Measurements from ENCODE around the gene MCEMP1.

The MCEMP1 gene

GRCh38 chr19:7670790-7671189, 6.1 kb upstream of the MCEMP1 start:
- no peak for DNase-seq (ENCODE audit: low read depth in 2 of 2)

- no peak for DNase-seq (ENCODE audit: low read depth in 2 of 2)
Measured at GRCh38 chr19:7672522-7672921, 4.4 kb upstream of the MCEMP1 start.

- no peak for DNase-seq (ENCODE audit: low read depth in 2 of 2)
Measured at GRCh38 chr19:7674010-7675005, 2.6 kb upstream of the MCEMP1 start.

GRCh38 chr19:7676376-7676775, 514 bp upstream of the MCEMP1 start:
- no peak for DNase-seq (ENCODE audit: low read depth in 2 of 2)

GRCh38 chr19:7677669-7678311, 900 bp downstream of the MCEMP1 start:
- DNase-seq (ENCODE audit: low read depth in 2 of 2), result no peak

GRCh38 chr19:7678971-7679751, 2.3 kb downstream of the MCEMP1 start:
- DNase-seq (ENCODE audit: low read depth in 2 of 2), result peak; percentile 48 to 56

- DNase-seq (ENCODE audit: low read depth in 2 of 2), result no peak
Measured at GRCh38 chr19:7679771-7680605, 3.1 kb downstream of the MCEMP1 start.

- DNase-seq (ENCODE audit: low read depth in 2 of 2), result peak; percentile 68 to 84
Measured at GRCh38 chr19:7680606-7681339, 3.9 kb downstream of the MCEMP1 start, which contains the start of gene TRAPPC5. Gene TRAPPC5 (plus strand): TSS chr19:7680833. CDS start chr19:7682254, 1,421 bp downstream.

GRCh38 chr19:7681340-7682174, 4.7 kb downstream of the MCEMP1 start:
- peak; percentile 87 to 90 for DNase-seq (ENCODE audit: low read depth in 2 of 2)

- no peak for DNase-seq (ENCODE audit: low read depth in 2 of 2)
Measured at GRCh38 chr19:7682175-7682855, 5.4 kb downstream of the MCEMP1 start.

- DNase-seq (ENCODE audit: low read depth in 2 of 2), result no peak
Measured at GRCh38 chr19:7685546-7686445, 8.9 kb downstream of the MCEMP1 start.

- DNase-seq (ENCODE audit: low read depth in 2 of 2), result no peak
Measured at GRCh38 chr19:7687177-7687576, 10.3 kb downstream of the MCEMP1 start.

GRCh38 chr19:7689165-7689564, 12.3 kb downstream of the MCEMP1 start:
- DNase-seq (ENCODE audit: low read depth in 2 of 2), result no peak

GRCh38 chr19:7690779-7691258, 13.9 kb downstream of the MCEMP1 start:
- no peak for DNase-seq (ENCODE audit: low read depth in 2 of 2)

GRCh38 chr19:7691497-7691896, 14.6 kb downstream of the MCEMP1 start:
- no peak for DNase-seq (ENCODE audit: low read depth in 2 of 2)

- no peak for DNase-seq (ENCODE audit: low read depth in 2 of 2)
Measured at GRCh38 chr19:7692417-7693088, 15.7 kb downstream of the MCEMP1 start.

- DNase-seq (ENCODE audit: low read depth in 2 of 2), result no peak
Measured at GRCh38 chr19:7694499-7694898, 17.6 kb downstream of the MCEMP1 start.

Data from stimulated activated CD4-positive, alpha-beta T cell treated with anti-CD3 and anti-CD28 coated beads, Interleukin-15, amount 100 ng/mL, for 48 hours (primary cell).